Measurements from ENCODE around the gene COQ5. TPM values are rescaled to one million over a fixed set of nuclear protein-coding genes. Genes with fewer than 3 reads are reported as not detected.

COQ5 gene
- total and polyA plus RNA-seq, 2 of the 4 experiments (the other 2 are of a cell fraction): 21.6 to 25.1 TPM

DNA sequence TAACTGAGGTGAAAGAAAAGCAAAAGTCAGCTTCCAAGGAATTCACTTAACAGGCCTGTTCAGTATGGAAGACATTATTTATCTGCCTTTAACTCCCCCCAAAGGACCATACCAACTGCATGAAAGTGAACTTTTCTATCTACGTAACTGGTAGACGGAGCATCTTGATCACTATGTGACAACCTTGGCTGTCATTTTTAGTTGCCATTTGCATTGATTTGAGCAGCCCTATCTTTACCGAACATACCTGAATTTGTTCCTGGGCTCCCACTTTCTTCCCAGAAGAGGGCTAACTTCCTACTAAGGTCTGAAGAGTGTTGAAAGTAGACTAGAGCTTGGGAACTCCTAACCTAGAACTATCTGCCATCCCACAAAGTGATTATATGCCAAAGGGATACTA lies 68.8 kb downstream of the COQ5 start:
- peaks cover 32 to 53% of the 10 kb centered on the region in 2 experiments for H3K79me1 ChIP-seq (ENCODE audit: low read depth in 1 of 2, low read length in 2 of 2)
- H3K9ac ChIP-seq (ENCODE audit: low read depth, low read length): no peak overlapping the region
- no peaks in the 10 kb centered on the region for H3K9me1 ChIP-seq (ENCODE audit: insufficient read depth, low read length)
- H2AFZ ChIP-seq (replicated peaks; ENCODE audit: low read length, poor library complexity): no peak overlapping the region
- no peaks in the 10 kb centered on the region for H3K27me3 ChIP-seq (ENCODE audit: control insufficient read depth, insufficient read depth, low read length)
- H3K4me1 ChIP-seq (ENCODE audit: control insufficient read depth, insufficient read depth, low read length): no peaks in the 10 kb centered on the region
- no peak overlapping the region for H4K8ac ChIP-seq (ENCODE audit: low read depth in 2 of 2, low read length in 2 of 2)
- TF ChIP-seq CEBPB (IDR thresholded peaks at IDR 0.05; ENCODE audit: low read depth, low read length): no peak
- TF ChIP-seq RAD21 (IDR thresholded peaks at IDR 0.05; ENCODE audit: low read length): no peak
- TF ChIP-seq, protein P1, sequence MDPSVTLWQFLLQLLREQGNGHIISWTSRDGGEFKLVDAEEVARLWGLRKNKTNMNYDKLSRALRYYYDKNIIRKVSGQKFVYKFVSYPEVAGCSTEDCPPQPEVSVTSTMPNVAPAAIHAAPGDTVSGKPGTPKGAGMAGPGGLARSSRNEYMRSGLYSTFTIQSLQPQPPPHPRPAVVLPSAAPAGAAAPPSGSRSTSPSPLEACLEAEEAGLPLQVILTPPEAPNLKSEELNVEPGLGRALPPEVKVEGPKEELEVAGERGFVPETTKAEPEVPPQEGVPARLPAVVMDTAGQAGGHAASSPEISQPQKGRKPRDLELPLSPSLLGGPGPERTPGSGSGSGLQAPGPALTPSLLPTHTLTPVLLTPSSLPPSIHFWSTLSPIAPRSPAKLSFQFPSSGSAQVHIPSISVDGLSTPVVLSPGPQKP (IDR thresholded peaks at IDR 0.05; ENCODE audit: borderline replicate concordance, low read depth, low read length): no peak
- no peak for TF ChIP-seq SMC3 (IDR thresholded peaks at IDR 0.05; ENCODE audit: low read depth, low read length)
- TF ChIP-seq RCOR1 (IDR thresholded peaks at IDR 0.05; ENCODE audit: insufficient replicate concordance, low read length): no peak
- TF ChIP-seq POLR2A (IDR thresholded peaks at IDR 0.05; ENCODE audit: low read depth, low read length): no peak
- ATAC-seq (ENCODE audit: low read depth) (no peak), DNase-seq (no peak)
- H2BK20ac ChIP-seq (ENCODE audit: low read depth, low read length): no peak overlapping the region
- H3K4me2 ChIP-seq (ENCODE audit: low read depth, low read length): no peak overlapping the region
- no peak overlapping the region for H2AK9ac ChIP-seq (replicated peaks; ENCODE audit: low read depth, low read length, poor library complexity)
- dilution Hi-C loops (cut with HindIII; ENCODE audit: low sequenced_read_pairs, unreplicated experiment) (no loop called here), in situ Hi-C loops (cut with MboI; ENCODE audit: low sequenced_read_pairs) (no loop called here), intact Hi-C loops (cut with micrococcal nuclease) (no loop called here)
- H2AK5ac ChIP-seq (ENCODE audit: low read depth, low read length): no peak overlapping the region
- H4K91ac ChIP-seq (ENCODE audit: insufficient read depth, low read depth, low read length): no peak overlapping the region
- 100% methylated on average over 1 of the region's 3 CpGs; no CpG with 5 or more reads in 1 of the 2 experiments for WGBS, 2 experiments (ENCODE audit: extremely low coverage in 2 of 2, insufficient read length in 1 of 2)
- POLR2A ChIA-PET (ENCODE audit: unreplicated experiment): no interaction called here
- H4K20me1 ChIP-seq (ENCODE audit: insufficient read depth, low read length): peaks cover 24% of the 10 kb centered on the region; the same call in 1 of the 2 replicates
- no peak overlapping the region for H2BK15ac ChIP-seq (ENCODE audit: low read depth, low read length)
- no peak overlapping the region for H3K4ac ChIP-seq (ENCODE audit: low read depth, low read length)
- peaks cover 66% of the 10 kb centered on the region for H3K36me3 ChIP-seq (ENCODE audit: control insufficient read depth, insufficient read depth, low read length)
- H3K4me3 ChIP-seq (ENCODE audit: insufficient read depth, low read depth, low read length): no peak overlapping the region
- CTCF ChIA-PET: interaction anchor here (0.6 to 1.0 kb wide), 2 partner anchors 11 to 139 kb away, joined by 3 read pairs; no protein-coding TSS in a partner anchor
- BruUV-seq (replicated peaks): no TSS peak
- H3K56ac ChIP-seq (ENCODE audit: extremely low read depth, insufficient read depth, low read length): no peak overlapping the region
- H3K14ac ChIP-seq (replicated peaks; ENCODE audit: low read depth, low read length): no peak overlapping the region
- H3K9me3 ChIP-seq (ENCODE audit: control insufficient read depth, insufficient read depth, low read length): no peaks in the 10 kb centered on the region
- no peak overlapping the region for H2BK120ac ChIP-seq (ENCODE audit: low read depth, low read length)
- H3K23ac ChIP-seq (ENCODE audit: low read depth, low read length): no peak overlapping the region
- H3K18ac ChIP-seq (ENCODE audit: low read depth, low read length): no peak overlapping the region
- H4K5ac ChIP-seq (ENCODE audit: low read depth, low read length): no peak overlapping the region
- no peak overlapping the region for H2BK5ac ChIP-seq (ENCODE audit: low read depth, low read length, poor library complexity, severe bottlenecking)
- H3K27ac ChIP-seq (ENCODE audit: insufficient read depth, low read length): no peak overlapping the region
